Spleen (tissue), 11 donors: ENCODE results near the gene TACSTD2. TPM values are rescaled to one million over a fixed set of nuclear protein-coding genes. Genes with fewer than 3 reads are reported as not detected.

Experiments used
- DNase-seq: peaks from one replicate; pipeline ENCODE4 v3.0.0-alpha.2; 2020
- H3K27ac ChIP-seq, 8 donors: fragments of 200-600 bp; sonication (generic) in 7 of 8; 1 replicate in 4 of 8; 2 replicates in 4 of 8; pipeline versions ENCODE4 v1.5.0 to v1.8.0; 2016 to 2021; ENCODE audit warnings: inconsistent platforms in 4 of 8, mild to moderate bottlenecking in 4 of 8, moderate library complexity in 1 of 8
- H3K27me3 ChIP-seq, 7 donors: fragments of 200-600 bp; sonication (generic) in 6 of 7; replicated peaks in 1 of 7; 1 replicate in 4 of 7; 2 replicates in 3 of 7; pipeline versions ENCODE4 v1.5.0 to v1.8.0; 2016 to 2021; ENCODE audit warnings: inconsistent platforms in 3 of 7, mild to moderate bottlenecking in 1 of 7
- H3K36me3 ChIP-seq, 6 donors: fragments of 200-600 bp; sonication (generic) in 5 of 6; 1 replicate in 4 of 6; 2 replicates in 2 of 6; pipeline versions ENCODE4 v1.5.0 to v1.8.0; 2016 to 2021; ENCODE audit warnings: inconsistent platforms in 2 of 6
- H3K4me1 ChIP-seq, 6 donors: fragments of 200-600 bp; sonication (generic) in 5 of 6; 1 replicate in 3 of 6; 2 replicates in 3 of 6; pipeline versions ENCODE4 v1.5.0 to v1.8.0; 2016 to 2021; ENCODE audit warnings: inconsistent platforms in 3 of 6
- H3K4me3 ChIP-seq, 8 donors: fragments of 200-600 bp; sonication (generic) in 7 of 8; 1 replicate in 4 of 8; 2 replicates in 4 of 8; pipeline versions ENCODE4 v1.5.0 to v1.8.0; 2016 to 2021; ENCODE audit warnings: inconsistent platforms in 4 of 8, mild to moderate bottlenecking in 4 of 8, moderate library complexity in 2 of 8
- H3K9me3 ChIP-seq, 8 donors: fragments of 200-600 bp; sonication (generic) in 7 of 8; 1 replicate in 4 of 8; 2 replicates in 4 of 8; pipeline versions ENCODE4 v1.5.0 to v1.8.0; 2016 to 2021; ENCODE audit warnings: inconsistent platforms in 4 of 8
- POLR2A ChIP-seq, 3 donors: fragments of 450-650 bp; IDR thresholded peaks; one replicate each; pipeline ENCODE4 v1.5.1; 2017; ENCODE audit warnings: antibody characterized with exemption in 3 of 3, mild to moderate bottlenecking in 1 of 3
- POLR2AphosphoS5 ChIP-seq, 3 donors: sonication (generic); formaldehyde crosslinking; IDR thresholded peaks; one replicate each; pipeline ENCODE4 v1.5.1; 2017; ENCODE audit warnings: antibody characterized with exemption in 3 of 3
- WGBS, 5 donors: extraction: QIAGEN DNeasy Blood & Tissue Kit in 3 of 5; methylation state at CpG; one replicate each; pipeline versions ENCODE4 v1.1.5 to v1.1.7; 2013 to 2018; 5-methylcytosine and 5-hydroxymethylcytosine counted together
- intact Hi-C: fragments of 100-400 bp; cut with DNase I; formaldehyde crosslinking; loops from one replicate; pipeline ENCODE4 v1.15.0; 2023; ENCODE audit warnings: low total_unique reads
- polyA plus RNA-seq, 3 donors: library from polyadenylated mRNA; stranded (reverse); fragments of 200-250 nt; gene quantifications; one replicate each; pipeline ENCODE4 v1.2.1, GENCODE V29; 2013
- total RNA-seq, 7 donors: library from RNA; depleted of rRNA in 3 of 7; stranded (reverse); fragments of >200 nt in 3 of 7; fragmentation: NEBNext Ultra II Directional in 4 of 7; extraction: Animal tissue kit (Norgen Biotek cat#: 25700) in 4 of 7; gene quantifications; one replicate each; pipeline versions ENCODE4 v1.1.0 to v1.2.1, GENCODE V29; 2016 to 2021
- TF ChIP-seq, protein P1 (sequence below), 11 experiments: fragments of 200-600 bp in 7 of 11; fragments of 450-650 bp in 4 of 11; sonication (generic) in 4 of 11; IDR thresholded peaks in 8 of 11; conservative IDR thresholded peaks in 3 of 11; 1 replicate in 7 of 11; 2 replicates in 4 of 11; pipeline versions ENCODE4 v1.4.0 to v1.8.0; 2016 to 2021; ENCODE audit warnings: antibody characterized with exemption in 11 of 11, inconsistent platforms in 4 of 11, mild to moderate bottlenecking in 1 of 11
- donor health status: healthy with polysubstance abuse.
- donor health status: DM: no; HTN: no; CAD: no; lungs with moderate emphysema.
- donor health status: DM: no; HTN: no; CAD: no.
- donor health status: Bipolar disorder and iron deficiency.
- donor health status: healthy.
- donor health status: DM: no; HTN: no; CAD: no.
- donor health status: DM: yes; HTN: yes; CAD: no.

Gene TACSTD2
- total and polyA plus RNA-seq, 10 donors = 0.35 to 1.7 (median 0.61) TPM; not detected in 1

DNA sequence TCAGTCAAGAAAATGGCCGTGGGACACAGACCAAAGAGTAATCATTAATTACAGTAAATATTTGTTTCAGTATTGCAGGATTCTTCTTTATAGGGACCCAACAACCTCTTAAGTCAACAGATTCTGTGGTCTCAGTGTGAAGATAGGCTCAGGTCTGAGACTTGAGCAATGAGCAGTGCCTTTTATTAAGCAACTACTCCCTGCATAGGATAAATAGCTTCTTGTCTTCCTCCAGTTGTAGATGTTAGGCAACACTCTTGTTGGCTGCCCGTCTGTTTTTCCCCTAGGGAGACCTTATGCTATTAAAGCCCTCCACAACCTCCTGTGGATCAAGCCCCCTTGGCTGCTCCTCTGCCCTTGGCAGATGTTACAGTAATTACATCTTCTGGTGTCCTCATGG is 28.7 kb downstream of the TACSTD2 start:
- intact Hi-C loops = no loop called here
- no peak overlapping the region for H3K4me3 ChIP-seq
- no peak for DNase-seq

GRCh38 chr1:58546520-58547308 is 30.3 kb downstream of the TACSTD2 start, which contains the start of gene OMA1:
TSS of gene OMA1 (minus strand) at chr1:58546726. CDS start at chr1:58539294, 7,432 bp downstream.
- TF ChIP-seq, protein P1, sequence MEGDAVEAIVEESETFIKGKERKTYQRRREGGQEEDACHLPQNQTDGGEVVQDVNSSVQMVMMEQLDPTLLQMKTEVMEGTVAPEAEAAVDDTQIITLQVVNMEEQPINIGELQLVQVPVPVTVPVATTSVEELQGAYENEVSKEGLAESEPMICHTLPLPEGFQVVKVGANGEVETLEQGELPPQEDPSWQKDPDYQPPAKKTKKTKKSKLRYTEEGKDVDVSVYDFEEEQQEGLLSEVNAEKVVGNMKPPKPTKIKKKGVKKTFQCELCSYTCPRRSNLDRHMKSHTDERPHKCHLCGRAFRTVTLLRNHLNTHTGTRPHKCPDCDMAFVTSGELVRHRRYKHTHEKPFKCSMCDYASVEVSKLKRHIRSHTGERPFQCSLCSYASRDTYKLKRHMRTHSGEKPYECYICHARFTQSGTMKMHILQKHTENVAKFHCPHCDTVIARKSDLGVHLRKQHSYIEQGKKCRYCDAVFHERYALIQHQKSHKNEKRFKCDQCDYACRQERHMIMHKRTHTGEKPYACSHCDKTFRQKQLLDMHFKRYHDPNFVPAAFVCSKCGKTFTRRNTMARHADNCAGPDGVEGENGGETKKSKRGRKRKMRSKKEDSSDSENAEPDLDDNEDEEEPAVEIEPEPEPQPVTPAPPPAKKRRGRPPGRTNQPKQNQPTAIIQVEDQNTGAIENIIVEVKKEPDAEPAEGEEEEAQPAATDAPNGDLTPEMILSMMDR (IDR thresholded peaks at IDR 0.05 in 8 of 11, conservative IDR thresholded peaks at IDR 0.05 in 3 of 11) = peak; percentile 97 to 100 (median 99)
- TF ChIP-seq POLR2A (IDR thresholded peaks at IDR 0.05) (peak; percentile 66 to 92 (median 84)), POLR2AphosphoS5 (IDR thresholded peaks at IDR 0.05) (peak; percentile 98 to 99 (median 98))
- Histone ChIP-seq H3K9me3 (no peaks in the 10 kb centered on the region), H3K36me3 (no peaks in the 10 kb centered on the region), H3K4me3 (peak within 1 kb of the TSS; percentile 47 to 83 (median 60)), H3K4me1 (peaks cover 8 to 44% (median 13%) of the 10 kb centered on the region in 6 donors), H3K27me3 (no peaks in the 10 kb centered on the region), H3K27ac (peak within 1 kb of the TSS; percentile 96 to 100 (median 100))
- 2 to 7% (median 2%) methylated on average over 7 to 46 of the region's 46 CpGs for WGBS, 5 donors
- intact Hi-C loops = no loop called here
- peak; percentile 100 for DNase-seq

More for the DNA sequence above, 28.7 kb downstream of the TACSTD2 start:
- Histone ChIP-seq H3K4me1 (peaks cover 8 to 33% (median 13%) of the 10 kb centered on the region in 6 donors), H3K27ac (no peak overlapping the region), H3K9me3 (no peaks in the 10 kb centered on the region), H3K27me3 (no peaks in the 10 kb centered on the region), H3K36me3 (no peaks in the 10 kb centered on the region)
- TF ChIP-seq POLR2AphosphoS5 (IDR thresholded peaks at IDR 0.05) = no peak
- TF ChIP-seq, protein P1 (IDR thresholded peaks at IDR 0.05 in 8 of 11, conservative IDR thresholded peaks at IDR 0.05 in 3 of 11) = no peak
- TF ChIP-seq POLR2A (IDR thresholded peaks at IDR 0.05) = no peak
- WGBS, 5 donors = 65 to 91% (median 75%) methylated on average over 2 of the region's 2 CpGs

DNA sequence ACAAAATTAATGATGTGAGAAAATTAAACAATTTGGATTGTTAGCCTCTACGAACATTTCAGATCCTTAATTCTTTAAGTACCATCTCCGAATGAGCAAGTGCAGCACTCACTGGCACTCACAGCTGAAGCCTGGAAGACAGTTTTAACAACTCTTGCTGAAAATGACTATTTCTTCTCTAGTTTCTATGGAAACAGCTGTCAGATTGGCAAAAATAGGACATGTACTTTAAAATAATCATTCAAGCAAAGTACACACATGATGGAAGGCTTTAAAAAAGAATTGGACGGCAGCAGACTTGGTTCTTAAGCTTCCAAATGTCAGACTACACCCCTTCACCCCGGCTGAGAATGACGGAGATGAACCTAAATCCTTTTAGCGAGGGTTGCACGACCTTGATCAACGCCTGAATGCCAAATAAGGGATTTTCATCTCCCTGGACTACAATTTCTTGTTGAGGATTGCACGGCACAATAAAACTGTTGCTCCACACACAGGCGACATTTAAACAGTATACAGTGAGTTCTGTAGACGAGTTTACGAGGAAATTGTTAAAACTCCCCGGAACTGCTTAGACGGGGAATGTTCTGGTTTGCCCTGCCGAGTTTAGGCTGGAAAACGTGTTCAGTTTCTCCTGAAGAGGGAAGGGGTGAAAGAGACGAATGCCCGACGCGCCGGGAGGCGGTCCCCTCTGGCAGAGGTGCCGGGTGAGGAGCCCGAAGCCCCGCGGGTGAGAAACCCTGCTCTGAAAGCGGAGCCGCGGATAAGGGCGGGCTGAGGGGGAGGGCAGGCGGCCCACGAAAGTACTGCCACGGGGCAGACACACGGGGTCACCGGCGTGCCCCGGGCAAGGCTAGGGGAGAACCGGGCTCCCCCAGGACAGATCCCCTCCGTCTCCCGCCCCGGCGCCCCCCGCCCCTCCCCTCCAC is 31.2 kb downstream of the TACSTD2 start:
- Histone ChIP-seq H3K27me3 (no peaks in the 10 kb centered on the region), H3K4me1 (peaks cover 8 to 44% (median 13%) of the 10 kb centered on the region in 6 donors), H3K27ac (peak overlapping the region; percentile 96 to 100 (median 100)), H3K36me3 (no peaks in the 10 kb centered on the region), H3K9me3 (no peaks in the 10 kb centered on the region), H3K4me3 (peak overlapping the region; percentile 47 to 83 (median 60))
- DNase-seq = peak; percentile 97
- TF ChIP-seq POLR2AphosphoS5 (IDR thresholded peaks at IDR 0.05) (no peak), POLR2A (IDR thresholded peaks at IDR 0.05) (peak in 1 of 3 donors; percentile 46)
- TF ChIP-seq, protein P1 (IDR thresholded peaks at IDR 0.05 in 8 of 11, conservative IDR thresholded peaks at IDR 0.05 in 3 of 11) = no peak
- WGBS, 5 donors = 1 to 2% (median 2%) methylated on average over 35 to 43 of the region's 43 CpGs
- intact Hi-C loops = no loop called here
